IMR-90 (cell line): Measurements from ENCODE around the gene SOWAHB. TPM values are rescaled to one million over a fixed set of nuclear protein-coding genes. Genes with fewer than 3 reads are reported as not detected.

Experiments
- ATAC-seq: fragments of 200-7000 bp; cut with Tn5 transposase; 2 replicates; pipeline ENCODE4 v1.9.1; 2020; ENCODE audit warnings: low read depth, mild to moderate bottlenecking, moderate library complexity
- BruUV-seq: library from RNA; stranded (reverse); fragments of 400-500 nt; replicated peaks from 2 replicates; lab custom pipeline; 2021; lab: Mats Ljungman, UMichigan
- CTCF ChIA-PET: fragments of 300-600 bp; formaldehyde crosslinking; extraction: SDS; loops from one replicate; lab custom pipeline; 2021; ENCODE audit warnings: antibody characterized with exemption; lab: Yijun Ruan, JAX
- POLR2A ChIA-PET: fragments of 300-600 bp; sonication (Branson Sonifier 250); formaldehyde crosslinking; loops from one replicate; lab custom pipeline; 2022; ENCODE audit warnings: antibody characterized with exemption; ENCODE audit not compliant: unreplicated experiment; lab: Charles Lee
- DNase-seq: peaks from one replicate; pipeline ENCODE4 v3.0.0; 2013
- H2AFZ ChIP-seq: replicated peaks from 2 replicates; pipeline ENCODE3; 2013; ENCODE audit warnings: low read length, mild to moderate bottlenecking; ENCODE audit not compliant: poor library complexity
- H2AK5ac ChIP-seq: 2 replicates; pipeline ENCODE4 v1.6.1; 2013; ENCODE audit warnings: low read depth, low read length, inconsistent platforms
- H2AK9ac ChIP-seq: replicated peaks from 2 replicates; pipeline ENCODE3; 2013; ENCODE audit warnings: mild to moderate bottlenecking, low read depth, low read length, moderate library complexity; ENCODE audit not compliant: poor library complexity
- H2BK120ac ChIP-seq: 2 replicates; pipeline ENCODE4 v1.6.1; 2013; ENCODE audit warnings: low read depth, low read length, inconsistent platforms
- H2BK15ac ChIP-seq: 3 replicates; pipeline ENCODE4 v1.6.1; 2013; ENCODE audit warnings: low read depth, low read length, inconsistent platforms
- H2BK20ac ChIP-seq: 2 replicates; pipeline ENCODE4 v1.6.1; 2013; ENCODE audit warnings: low read depth, mild to moderate bottlenecking, inconsistent platforms, low read length, moderate library complexity
- H2BK5ac ChIP-seq: 2 replicates; pipeline ENCODE4 v1.6.1; 2013; ENCODE audit warnings: mild to moderate bottlenecking, low read depth, low read length, inconsistent platforms; ENCODE audit not compliant: poor library complexity, severe bottlenecking
- H3K14ac ChIP-seq: replicated peaks from 2 replicates; pipeline ENCODE4 v1.6.1; 2013; ENCODE audit warnings: low read depth, low read length, inconsistent platforms
- H3K18ac ChIP-seq: 2 replicates; pipeline ENCODE4 v1.6.1; 2013; ENCODE audit warnings: low read depth, low read length, control low read depth
- H3K23ac ChIP-seq: 2 replicates; pipeline ENCODE4 v1.6.1; 2013; ENCODE audit warnings: low read depth, low read length, inconsistent platforms
- H3K27ac ChIP-seq: 2 replicates; pipeline ENCODE4 v1.5.1; 2013; ENCODE audit warnings: mild to moderate bottlenecking, control low read depth, low read length; ENCODE audit not compliant: insufficient read depth
- H3K27me3 ChIP-seq: 2 replicates; pipeline ENCODE4 v1.6.1; 2013; ENCODE audit warnings: low read length; ENCODE audit not compliant: control insufficient read depth, insufficient read depth
- H3K36me3 ChIP-seq: 2 replicates; pipeline ENCODE4 v1.6.1; 2013; ENCODE audit warnings: low read length, mixed read lengths; ENCODE audit not compliant: control insufficient read depth, insufficient read depth
- H3K4ac ChIP-seq: 2 replicates; pipeline ENCODE4 v1.6.1; 2013; ENCODE audit warnings: low read depth, low read length, inconsistent platforms
- H3K4me1 ChIP-seq: 2 replicates; pipeline ENCODE4 v1.6.1; 2013; ENCODE audit warnings: low read length, mixed read lengths; ENCODE audit not compliant: control insufficient read depth, insufficient read depth
- H3K4me2 ChIP-seq: 2 replicates; pipeline ENCODE4 v1.6.1; 2013; ENCODE audit warnings: low read depth, mild to moderate bottlenecking, control low read depth, low read length, moderate library complexity
- H3K4me3 ChIP-seq: 2 replicates; pipeline ENCODE4 v1.5.1; 2013; ENCODE audit warnings: low read depth, mild to moderate bottlenecking, control low read depth, low read length, moderate library complexity; ENCODE audit not compliant: insufficient read depth
- H3K56ac ChIP-seq: 2 replicates; pipeline ENCODE4 v1.6.1; 2013; ENCODE audit warnings: low read length, inconsistent platforms; ENCODE audit not compliant: insufficient read depth; ENCODE audit errors: extremely low read depth
- H3K79me1 ChIP-seq, 2 experiments: 2 replicates each; pipeline ENCODE4 v1.6.1; 2013; ENCODE audit warnings: low read length in 2 of 2, inconsistent platforms in 1 of 2, low read depth in 1 of 2
- H3K9ac ChIP-seq: 2 replicates; pipeline ENCODE4 v1.6.1; 2013; ENCODE audit warnings: low read depth, low read length, control low read depth
- H3K9me1 ChIP-seq: 2 replicates; pipeline ENCODE4 v1.6.1; 2013; ENCODE audit warnings: low read length, inconsistent platforms; ENCODE audit not compliant: insufficient read depth
- H3K9me3 ChIP-seq: 2 replicates; pipeline ENCODE4 v1.6.1; 2013; ENCODE audit warnings: low read length; ENCODE audit not compliant: control insufficient read depth, insufficient read depth
- H4K20me1 ChIP-seq: 2 replicates; pipeline ENCODE4 v1.6.1; 2013; ENCODE audit warnings: low read length, inconsistent platforms; ENCODE audit not compliant: insufficient read depth
- H4K5ac ChIP-seq: 2 replicates; pipeline ENCODE4 v1.6.1; 2013; ENCODE audit warnings: mild to moderate bottlenecking, low read depth, low read length, control low read depth
- H4K8ac ChIP-seq, 2 experiments: 2 replicates each; pipeline ENCODE4 v1.6.1; 2013; ENCODE audit warnings: low read depth in 2 of 2, low read length in 2 of 2, control low read depth in 1 of 2, inconsistent platforms in 1 of 2
- H4K91ac ChIP-seq: 2 replicates; pipeline ENCODE4 v1.6.1; 2013; ENCODE audit warnings: low read depth, low read length, inconsistent platforms; ENCODE audit not compliant: insufficient read depth
- BHLHE40 ChIP-seq: fragments of 150-350 bp; IDR thresholded peaks from 2 replicates; pipeline ENCODE4 v1.6.1; 2016; ENCODE audit warnings: mild to moderate bottlenecking, low read depth, low read length
- CEBPB ChIP-seq: IDR thresholded peaks from 2 replicates; pipeline ENCODE4 v1.6.1; 2012; ENCODE audit warnings: low read depth, low read length, improper control_type of control experiment
- CHD1 ChIP-seq: IDR thresholded peaks from 2 replicates; pipeline ENCODE4 v1.6.1; 2012; ENCODE audit warnings: low read depth, low read length, improper control_type of control experiment
- CTCF ChIP-seq: conservative IDR thresholded peaks from 2 replicates; pipeline ENCODE4 v1.5.1; 2012; ENCODE audit warnings: mild to moderate bottlenecking, low read depth, low read length, improper control_type of control experiment
- MAZ ChIP-seq: IDR thresholded peaks from 2 replicates; pipeline ENCODE4 v1.6.1; 2012; ENCODE audit warnings: low read depth, mild to moderate bottlenecking, low read length, improper control_type of control experiment, moderate library complexity, borderline replicate concordance
- MXI1 ChIP-seq: IDR thresholded peaks from 2 replicates; pipeline ENCODE4 v1.6.1; 2012; ENCODE audit warnings: low read depth, mild to moderate bottlenecking, low read length, moderate library complexity, borderline replicate concordance
- NFE2L2 ChIP-seq: fragments of 150-350 bp; IDR thresholded peaks from 2 replicates; pipeline ENCODE4 v1.6.1; 2016; ENCODE audit warnings: low read depth, mild to moderate bottlenecking, low read length
- RCOR1 ChIP-seq: IDR thresholded peaks from 2 replicates; pipeline ENCODE4 v1.6.1; 2012; ENCODE audit warnings: mild to moderate bottlenecking, low read length, improper control_type of control experiment; ENCODE audit not compliant: insufficient replicate concordance
- RFX5 ChIP-seq: IDR thresholded peaks from 2 replicates; pipeline ENCODE4 v1.8.0; 2012; ENCODE audit warnings: low read depth, mild to moderate bottlenecking, low read length, moderate library complexity
- USF2 ChIP-seq: fragments of 150-350 bp; IDR thresholded peaks from 2 replicates; pipeline ENCODE4 v1.6.1; 2017; ENCODE audit warnings: mild to moderate bottlenecking, antibody characterized with exemption, low read length, low read depth
- WGBS, 2 experiments: methylation state at CpG; one replicate each; pipeline versions ENCODE4 v1.1.5 to v1.1.7; 2013; ENCODE audit warnings: missing lambda C conversion rate in 2 of 2; ENCODE audit not compliant: insufficient read length in 1 of 2; ENCODE audit errors: extremely low coverage in 2 of 2; 5-methylcytosine and 5-hydroxymethylcytosine counted together
- dilution Hi-C: fragments of 300-500 bp; cut with HindIII; formaldehyde crosslinking; loops from one replicate; pipeline ENCODE4 v1.14.3; 2018; ENCODE audit warnings: low sequenced_read_pairs; ENCODE audit not compliant: unreplicated experiment
- in situ Hi-C: fragments of 300-500 bp; cut with MboI; formaldehyde crosslinking; loops from 3 replicates; pipeline ENCODE4 v1.14.3; 2019; ENCODE audit warnings: low sequenced_read_pairs, inconsistent platforms, mixed read lengths
- intact Hi-C: fragments of 100-400 bp; cut with micrococcal nuclease; formaldehyde crosslinking; loops from 2 replicates; pipeline ENCODE4 v1.10.0; 2022
- polyA plus RNA-seq, 3 experiments: library from polyadenylated mRNA; depleted of rRNA; stranded (reverse); fragments of >200 nt; gene quantifications; 2 replicates each; pipeline ENCODE4 v1.2.3, GENCODE V29; 2012; ENCODE audit warnings: low replicate concordance in 1 of 3
- total RNA-seq: library from RNA; depleted of rRNA; stranded (reverse); fragments of >200 nt; gene quantifications from 2 replicates; pipeline ENCODE4 v1.2.3, GENCODE V29; 2012

The SOWAHB gene
- total and polyA plus RNA-seq, 2 of the 4 experiments (the other 2 are of a cell fraction): not detected

- TF ChIP-seq BHLHE40 (no peak), CHD1 (no peak), CEBPB (no peak), RFX5 (no peak), MAZ (no peak), RCOR1 (no peak), USF2 (no peak), MXI1 (no peak), NFE2L2 (no peak), CTCF (no peak)
- no peak overlapping the region for H3K4me2 ChIP-seq
- H3K14ac ChIP-seq: 0 out of 2 replicates have a peak overlapping the region, but pooled peaks have one; percentile 21
- H4K91ac ChIP-seq: no peak overlapping the region
- 0 out of 3 replicates have a peak overlapping the region, but pooled peaks have one; percentile 47 for H2BK15ac ChIP-seq
- H2BK20ac ChIP-seq: peak overlapping the region; percentile 24; the same call in 1 of the 2 replicates
- dilution Hi-C loops: no loop called here
- no peaks in the 10 kb centered on the region for H3K27me3 ChIP-seq
- ChIA-PET POLR2A (no interaction called here), CTCF (interaction anchor here (0.8 kb wide), 1 partner anchor 35 kb away, joined by 3 read pairs; no protein-coding TSS in a partner anchor)
- no peaks in the 10 kb centered on the region for H4K20me1 ChIP-seq
- H2BK120ac ChIP-seq: peak overlapping the region; percentile 43; the same call in 1 of the 2 replicates
- in situ Hi-C loops: no loop called here
- H4K8ac ChIP-seq: no peak overlapping the region
- peak overlapping the region; percentile 35; the same call in 1 of the 2 replicates for H3K18ac ChIP-seq
- H2AFZ ChIP-seq: no peak overlapping the region
- H3K79me1 ChIP-seq: no peaks in the 10 kb centered on the region
- peak overlapping the region; percentile 10; the same call in 1 of the 2 replicates for H4K5ac ChIP-seq
- H3K4ac ChIP-seq: 0 out of 2 replicates have a peak overlapping the region, but pooled peaks have one; percentile 44
- no CpG with 5 or more reads among the region's 1 CpG for WGBS, 2 experiments
- no peak overlapping the region for H3K23ac ChIP-seq
- no peak overlapping the region for H2AK5ac ChIP-seq
- H2BK5ac ChIP-seq: no peak overlapping the region
- BruUV-seq: no TSS peak
- peaks cover 7% of the 10 kb centered on the region; the same call in 1 of the 2 replicates for H3K9me1 ChIP-seq
- DNase-seq (no peak), ATAC-seq (no peak)
- H3K36me3 ChIP-seq: no peaks in the 10 kb centered on the region
- no peaks in the 10 kb centered on the region for H3K9me3 ChIP-seq
- no peak overlapping the region for H3K56ac ChIP-seq
- no peak overlapping the region for H2AK9ac ChIP-seq
- H3K27ac ChIP-seq: no peak overlapping the region; the same call in 1 of the 2 replicates
- H3K9ac ChIP-seq: no peak overlapping the region
- H3K4me3 ChIP-seq: no peak overlapping the region
- H3K4me1 ChIP-seq: peaks cover 5% of the 10 kb centered on the region; the same call in 1 of the 2 replicates
- intact Hi-C loops: loop anchor here (5.0 kb wide), 1 partner anchor 61 kb away; no protein-coding TSS in a partner anchor
Observed at GRCh38 chr4:76881375-76881774, 16.6 kb downstream of the SOWAHB start.
